Measurements from ENCODE around the gene LDHAL6B.

Gene LDHAL6B

DNA sequence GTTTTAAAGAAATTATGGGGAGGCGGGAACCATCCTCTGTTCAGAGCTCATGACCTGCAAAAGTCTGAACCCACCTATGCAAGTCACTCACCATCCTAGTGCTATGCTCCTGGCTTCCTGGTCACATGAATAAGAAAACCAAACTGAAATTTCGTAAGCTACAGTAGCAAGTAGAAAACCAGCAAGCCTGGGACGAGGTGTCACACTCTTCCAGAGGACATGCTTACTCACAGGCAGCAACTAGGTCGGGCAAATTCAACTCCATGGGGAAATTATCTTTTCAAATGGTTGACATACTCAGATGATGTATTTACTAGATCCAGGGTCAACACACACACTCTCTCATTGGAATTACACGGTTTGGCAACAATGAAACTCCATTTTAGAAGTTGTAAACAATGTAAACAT is 31.3 kb downstream of the LDHAL6B start:
- peak; percentile 17 to 47 for DNase-seq
- Histone ChIP-seq H3K9ac (ENCODE audit: low read length) (no peak overlapping the region), H3K18ac (ENCODE audit: low read length) (no peak overlapping the region), H2BK120ac (ENCODE audit: insufficient read depth, low read length, poor library complexity) (no peak overlapping the region), H3K79me2 (ENCODE audit: control insufficient read depth, insufficient read depth, low read length, poor library complexity) (no peaks in the 10 kb centered on the region), H3K4ac (ENCODE audit: low read depth, low read length) (no peak overlapping the region), H3K23ac (ENCODE audit: low read length) (no peak overlapping the region), H3K4me3 (ENCODE audit: low read depth, low read length) (no peak overlapping the region), H2AK5ac (ENCODE audit: low read length) (no peak overlapping the region), H2AFZ (ENCODE audit: insufficient read depth, low read length, poor library complexity) (no peak overlapping the region), H3K27ac (ENCODE audit: low read depth, low read length) (no peak overlapping the region), H2BK12ac (ENCODE audit: low read length) (no peak overlapping the region), H3K4me2 (ENCODE audit: low read length) (no peak overlapping the region), H2BK5ac (ENCODE audit: low read depth, low read length, poor library complexity) (no peak overlapping the region), H3K79me1 (ENCODE audit: low read length) (no peaks in the 10 kb centered on the region), H3K9me3 (ENCODE audit: insufficient read depth, low read depth, low read length) (no peaks in the 10 kb centered on the region), H3K36me3 (ENCODE audit: control insufficient read depth in 1 of 2, insufficient read depth in 2 of 2, low read length in 2 of 2) (no peaks in the 10 kb centered on the region), H4K91ac (ENCODE audit: low read depth, low read length) (no peak overlapping the region), H3K14ac (ENCODE audit: low read length) (no peak overlapping the region), H4K8ac (ENCODE audit: low read depth, low read length) (no peak overlapping the region), H3K4me1 (ENCODE audit: control insufficient read depth in 1 of 2, insufficient read depth in 2 of 2, low read length in 2 of 2) (no peaks in the 10 kb centered on the region), H4K12ac (ENCODE audit: low read depth, low read length) (no peak overlapping the region), H3K27me3 (ENCODE audit: insufficient read depth, low read length) (no peaks in the 10 kb centered on the region)
- WGBS (ENCODE audit: extremely low coverage, insufficient coverage, insufficient read length) = no CpG with 5 or more reads among the region's 5 CpGs

- no peak for DNase-seq
- Histone ChIP-seq H3K4ac (ENCODE audit: low read depth, low read length) (no peak overlapping the region), H4K12ac (ENCODE audit: low read depth, low read length) (no peak overlapping the region), H4K8ac (ENCODE audit: low read depth, low read length) (no peak overlapping the region), H3K4me3 (ENCODE audit: low read depth, low read length) (no peak overlapping the region), H3K4me1 (ENCODE audit: control insufficient read depth in 1 of 2, insufficient read depth in 2 of 2, low read length in 2 of 2) (no peaks in the 10 kb centered on the region), H2BK5ac (ENCODE audit: low read depth, low read length, poor library complexity) (no peak overlapping the region), H3K36me3 (ENCODE audit: control insufficient read depth in 1 of 2, insufficient read depth in 2 of 2, low read length in 2 of 2) (no peaks in the 10 kb centered on the region), H4K91ac (ENCODE audit: low read depth, low read length) (no peak overlapping the region), H2AFZ (ENCODE audit: insufficient read depth, low read length, poor library complexity) (no peak overlapping the region), H2BK12ac (ENCODE audit: low read length) (no peak overlapping the region), H2AK5ac (ENCODE audit: low read length) (no peak overlapping the region), H3K18ac (ENCODE audit: low read length) (no peak overlapping the region), H3K27ac (ENCODE audit: low read depth, low read length) (no peak overlapping the region), H3K79me1 (ENCODE audit: low read length) (no peaks in the 10 kb centered on the region), H3K9me3 (ENCODE audit: insufficient read depth, low read depth, low read length) (no peaks in the 10 kb centered on the region), H3K23ac (ENCODE audit: low read length) (no peak overlapping the region), H2BK120ac (ENCODE audit: insufficient read depth, low read length, poor library complexity) (no peak overlapping the region), H3K9ac (ENCODE audit: low read length) (no peak overlapping the region), H3K4me2 (ENCODE audit: low read length) (no peak overlapping the region), H3K27me3 (ENCODE audit: insufficient read depth, low read length) (no peaks in the 10 kb centered on the region), H3K79me2 (ENCODE audit: control insufficient read depth, insufficient read depth, low read length, poor library complexity) (no peaks in the 10 kb centered on the region), H3K14ac (ENCODE audit: low read length) (no peak overlapping the region)
- no CpG with 5 or more reads among the region's 5 CpGs for WGBS (ENCODE audit: extremely low coverage, insufficient coverage, insufficient read length)
These were observed 33.4 kb downstream of the LDHAL6B start for GRCh38 chr15:59240036-59240435.

DNA sequence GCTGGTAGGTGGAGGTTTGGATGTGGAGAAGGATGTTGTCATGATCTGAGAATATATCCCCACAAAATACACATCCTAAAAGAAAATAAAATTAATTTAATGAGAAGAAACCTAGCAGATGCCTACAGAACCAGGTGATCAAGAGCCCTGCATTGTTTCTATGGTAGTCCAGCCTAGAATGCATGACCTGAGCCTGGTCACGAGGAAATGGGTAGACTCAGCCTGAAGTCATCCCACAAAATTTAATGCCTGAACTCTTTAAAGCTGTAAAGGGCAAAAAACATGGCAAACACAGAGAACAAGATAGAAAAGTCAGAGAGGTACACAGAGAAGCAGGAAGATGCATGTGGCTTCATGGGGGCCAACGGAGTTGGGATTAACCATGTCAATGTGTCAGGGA is 36.0 kb downstream of the LDHAL6B start:
- H4K12ac ChIP-seq (ENCODE audit: low read depth, low read length) = no peak overlapping the region
- no peak overlapping the region for H3K27ac ChIP-seq (ENCODE audit: low read depth, low read length)
- WGBS (ENCODE audit: extremely low coverage, insufficient coverage, insufficient read length) = no CpG with 5 or more reads among the region's 2 CpGs
- no peak overlapping the region for H4K8ac ChIP-seq (ENCODE audit: low read depth, low read length)
- no peak overlapping the region for H4K91ac ChIP-seq (ENCODE audit: low read depth, low read length)
- H3K27me3 ChIP-seq (ENCODE audit: insufficient read depth, low read length) = no peaks in the 10 kb centered on the region
- no peak overlapping the region for H2AFZ ChIP-seq (ENCODE audit: insufficient read depth, low read length, poor library complexity)
- H2AK5ac ChIP-seq (ENCODE audit: low read length) = no peak overlapping the region
- H2BK5ac ChIP-seq (ENCODE audit: low read depth, low read length, poor library complexity) = no peak overlapping the region
- no peaks in the 10 kb centered on the region for H3K4me1 ChIP-seq (ENCODE audit: control insufficient read depth in 1 of 2, insufficient read depth in 2 of 2, low read length in 2 of 2)
- H3K23ac ChIP-seq (ENCODE audit: low read length) = no peak overlapping the region
- no peaks in the 10 kb centered on the region for H3K9me3 ChIP-seq (ENCODE audit: insufficient read depth, low read depth, low read length)
- H3K18ac ChIP-seq (ENCODE audit: low read length) = no peak overlapping the region
- no peak overlapping the region for H3K9ac ChIP-seq (ENCODE audit: low read length)
- H2BK12ac ChIP-seq (ENCODE audit: low read length) = no peak overlapping the region
- H3K14ac ChIP-seq (ENCODE audit: low read length) = no peak overlapping the region
- no peaks in the 10 kb centered on the region for H3K36me3 ChIP-seq (ENCODE audit: control insufficient read depth in 1 of 2, insufficient read depth in 2 of 2, low read length in 2 of 2)
- no peak overlapping the region for H3K4me2 ChIP-seq (ENCODE audit: low read length)
- no peaks in the 10 kb centered on the region for H3K79me1 ChIP-seq (ENCODE audit: low read length)
- no peaks in the 10 kb centered on the region for H3K79me2 ChIP-seq (ENCODE audit: control insufficient read depth, insufficient read depth, low read length, poor library complexity)
- no peak for DNase-seq
- H3K4me3 ChIP-seq (ENCODE audit: low read depth, low read length) = no peak overlapping the region
- no peak overlapping the region for H3K4ac ChIP-seq (ENCODE audit: low read depth, low read length)
- no peak overlapping the region for H2BK120ac ChIP-seq (ENCODE audit: insufficient read depth, low read length, poor library complexity)

DNA sequence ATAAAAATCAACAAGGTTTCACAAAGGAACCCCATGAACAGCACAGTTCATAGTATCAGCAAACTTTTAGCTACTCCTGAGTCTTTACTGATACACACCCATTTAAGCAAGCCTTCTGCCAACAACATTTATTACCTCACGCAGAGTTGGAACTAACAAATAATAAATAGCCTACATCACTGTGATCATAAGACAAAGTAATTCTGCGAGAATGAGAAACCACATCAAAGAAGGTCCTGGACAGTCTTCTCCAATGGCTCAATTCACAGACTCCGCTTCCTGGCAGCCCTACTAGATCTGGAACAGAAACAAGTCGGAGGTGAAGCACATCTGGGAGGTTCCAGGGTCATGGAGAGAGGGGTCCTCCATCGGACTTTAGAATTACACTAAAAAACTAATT is 37.0 kb downstream of the LDHAL6B start:
- H3K79me2 ChIP-seq (ENCODE audit: control insufficient read depth, insufficient read depth, low read length, poor library complexity) = no peaks in the 10 kb centered on the region
- no peak for DNase-seq
- H4K12ac ChIP-seq (ENCODE audit: low read depth, low read length) = no peak overlapping the region
- no peak overlapping the region for H3K4ac ChIP-seq (ENCODE audit: low read depth, low read length)
- H4K8ac ChIP-seq (ENCODE audit: low read depth, low read length) = no peak overlapping the region
- no peak overlapping the region for H3K27ac ChIP-seq (ENCODE audit: low read depth, low read length)
- no peaks in the 10 kb centered on the region for H3K36me3 ChIP-seq (ENCODE audit: control insufficient read depth in 1 of 2, insufficient read depth in 2 of 2, low read length in 2 of 2)
- H3K27me3 ChIP-seq (ENCODE audit: insufficient read depth, low read length) = no peaks in the 10 kb centered on the region
- H2BK5ac ChIP-seq (ENCODE audit: low read depth, low read length, poor library complexity) = no peak overlapping the region
- H2AK5ac ChIP-seq (ENCODE audit: low read length) = no peak overlapping the region
- H3K79me1 ChIP-seq (ENCODE audit: low read length) = no peaks in the 10 kb centered on the region
- H2AFZ ChIP-seq (ENCODE audit: insufficient read depth, low read length, poor library complexity) = no peak overlapping the region
- no peak overlapping the region for H3K18ac ChIP-seq (ENCODE audit: low read length)
- no peak overlapping the region for H3K23ac ChIP-seq (ENCODE audit: low read length)
- H3K4me1 ChIP-seq (ENCODE audit: control insufficient read depth in 1 of 2, insufficient read depth in 2 of 2, low read length in 2 of 2) = no peaks in the 10 kb centered on the region
- H3K14ac ChIP-seq (ENCODE audit: low read length) = no peak overlapping the region
- no peak overlapping the region for H2BK120ac ChIP-seq (ENCODE audit: insufficient read depth, low read length, poor library complexity)
- no peak overlapping the region for H3K4me3 ChIP-seq (ENCODE audit: low read depth, low read length)
- no CpG with 5 or more reads among the region's 5 CpGs for WGBS (ENCODE audit: extremely low coverage, insufficient coverage, insufficient read length)
- no peak overlapping the region for H2BK12ac ChIP-seq (ENCODE audit: low read length)
- H3K4me2 ChIP-seq (ENCODE audit: low read length) = no peak overlapping the region
- H4K91ac ChIP-seq (ENCODE audit: low read depth, low read length) = no peak overlapping the region
- H3K9ac ChIP-seq (ENCODE audit: low read length) = no peak overlapping the region
- H3K9me3 ChIP-seq (ENCODE audit: insufficient read depth, low read depth, low read length) = no peaks in the 10 kb centered on the region
